PFSK-1 (cell line): Measurements from ENCODE around the gene ZDHHC12.

ENCODE experiments used
- FOXP2 ChIP-seq: optimal IDR thresholded peaks from 2 replicates; pipeline ENCODE3; 2011; ENCODE audit warnings: borderline replicate concordance, control low read depth, inconsistent platforms; ENCODE audit not compliant: insufficient read depth; ENCODE audit errors: extremely low read length, extremely low read depth
- POLR2AphosphoS5 ChIP-seq: IDR thresholded peaks from 2 replicates; pipeline ENCODE4 v1.6.1; 2012; ENCODE audit warnings: low read depth, mild to moderate bottlenecking, control low read depth, low read length, moderate library complexity
- REST ChIP-seq, 2 experiments: IDR thresholded peaks; 2 replicates each; pipeline versions ENCODE4 v1.6.1 to v1.8.0; 2011 to 2012; ENCODE audit warnings: low read depth in 2 of 2, low read length in 2 of 2, control low read depth in 1 of 2, inconsistent platforms in 1 of 2, mild to moderate bottlenecking in 1 of 2, moderate library complexity in 1 of 2; ENCODE audit not compliant: insufficient read depth in 1 of 2
- SIN3A ChIP-seq: IDR thresholded peaks from 2 replicates; pipeline ENCODE4 v1.6.1; 2012; ENCODE audit warnings: mild to moderate bottlenecking, low read length, moderate library complexity, borderline replicate concordance; ENCODE audit not compliant: insufficient read depth
- TAF1 ChIP-seq: IDR thresholded peaks from 2 replicates; pipeline ENCODE4 v1.6.1; 2012; ENCODE audit warnings: low read length, control low read depth, borderline replicate concordance; ENCODE audit not compliant: insufficient read depth

ZDHHC12 gene

GRCh38 chr9:128747241-128747640 is 23.3 kb upstream of the ZDHHC12 start:
- TF ChIP-seq SIN3A = no peak
- no peak for TF ChIP-seq FOXP2
- TF ChIP-seq REST (IDR thresholded peaks at IDR 0.05; ENCODE audit: insufficient read depth in 1 of 2, low read depth in 2 of 2, low read length in 2 of 2) = no peak
- TF ChIP-seq TAF1 = no peak
- TF ChIP-seq POLR2AphosphoS5 = no peak

GRCh38 chr9:128743421-128743820 is 19.5 kb upstream of the ZDHHC12 start:
- no peak for TF ChIP-seq REST (IDR thresholded peaks at IDR 0.05; ENCODE audit: insufficient read depth in 1 of 2, low read depth in 2 of 2, low read length in 2 of 2)
- TF ChIP-seq SIN3A = no peak
- TF ChIP-seq FOXP2 = no peak
- TF ChIP-seq TAF1 = no peak
- TF ChIP-seq POLR2AphosphoS5 = no peak

DNA sequence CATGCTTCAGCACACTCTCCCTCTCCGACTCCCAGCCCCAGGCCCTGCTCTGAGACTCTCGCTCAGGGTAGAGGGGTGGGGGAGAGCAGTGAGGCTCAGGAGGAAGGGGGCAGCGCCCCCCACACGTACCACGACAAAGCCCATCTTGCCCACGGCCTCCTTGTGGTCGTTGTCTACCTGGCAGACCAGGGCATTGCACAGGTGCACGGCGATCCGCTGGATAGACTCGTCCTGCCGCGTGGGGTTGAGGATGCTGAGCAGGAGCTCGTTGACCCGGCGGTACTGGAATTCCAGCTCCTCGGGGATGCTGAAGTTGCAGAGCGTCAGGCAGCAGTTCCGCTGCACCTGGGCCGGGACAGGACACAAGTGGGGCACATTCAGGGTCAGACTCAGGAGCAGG is 18.5 kb upstream of the ZDHHC12 start:
- TF ChIP-seq TAF1 (no peak), SIN3A (no peak), POLR2AphosphoS5 (no peak), REST (IDR thresholded peaks at IDR 0.05; ENCODE audit: insufficient read depth in 1 of 2, low read depth in 2 of 2, low read length in 2 of 2) (no peak), FOXP2 (no peak)

GRCh38 chr9:128735373-128735772 is 11.4 kb upstream of the ZDHHC12 start:
- no peak for TF ChIP-seq FOXP2
- no peak for TF ChIP-seq TAF1
- no peak for TF ChIP-seq SIN3A
- no peak for TF ChIP-seq REST (IDR thresholded peaks at IDR 0.05; ENCODE audit: insufficient read depth in 1 of 2, low read depth in 2 of 2, low read length in 2 of 2)
- TF ChIP-seq POLR2AphosphoS5 = no peak

DNA sequence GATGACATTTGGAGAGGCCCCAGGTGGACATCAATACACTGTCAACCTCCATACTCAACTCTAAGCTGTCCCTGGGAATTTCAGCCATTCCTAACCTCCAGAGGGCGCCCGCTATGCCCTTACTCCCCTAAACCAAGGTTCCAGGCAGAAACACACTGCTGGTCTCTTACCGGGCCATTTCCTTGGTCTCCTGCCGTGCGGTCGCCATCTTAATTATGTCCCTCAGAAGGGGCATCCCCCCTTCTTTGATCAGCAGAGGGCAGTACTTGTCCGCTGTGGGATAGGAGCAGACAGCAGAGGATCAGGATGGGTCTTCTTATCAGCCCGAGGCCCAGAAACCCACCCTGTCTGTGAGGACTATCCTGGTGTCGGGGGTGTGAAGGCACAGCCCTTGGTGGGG is 9.3 kb upstream of the ZDHHC12 start:
- TF ChIP-seq REST (IDR thresholded peaks at IDR 0.05; ENCODE audit: insufficient read depth in 1 of 2, low read depth in 2 of 2, low read length in 2 of 2) = no peak
- no peak for TF ChIP-seq TAF1
- TF ChIP-seq SIN3A = no peak
- TF ChIP-seq POLR2AphosphoS5 = no peak
- no peak for TF ChIP-seq FOXP2
